Hematopoietic multipotent progenitor cell treated with erythropoietin and hydrocortisone succinate and interleukin-3 and kit ligand, for 6 days (in vitro differentiated cells): Measurements from ENCODE around the gene UCN3.
"Not testable (repeated sequence)": the region's sequence is repeated elsewhere in the genome, so short reads cannot be mapped to it uniquely, and the experiment has no call there.

Source experiments
- DNase-seq: peaks from one replicate; pipeline ENCODE4 v3.0.0-alpha.2; 2015

Gene UCN3

GRCh38 chr10:5369362-5370158 is 4.8 kb downstream of the UCN3 start:
- DNase-seq: no peak

- no peak for DNase-seq
These were observed 6.0 kb downstream of the UCN3 start for GRCh38 chr10:5370493-5371352.

GRCh38 chr10:5373307-5373706 is 8.5 kb downstream of the UCN3 start:
- no peak for DNase-seq

- DNase-seq: no peak
These were observed 9.3 kb downstream of the UCN3 start for GRCh38 chr10:5373891-5374611.

GRCh38 chr10:5376450-5376849 is 11.7 kb downstream of the UCN3 start:
- DNase-seq: no peak

- not testable (repeated sequence) for DNase-seq
These were observed 14.4 kb downstream of the UCN3 start for GRCh38 chr10:5379202-5379601.

- not testable (repeated sequence) for DNase-seq
These were observed 15.6 kb downstream of the UCN3 start for GRCh38 chr10:5380395-5380794.

- DNase-seq: no peak
These were observed 16.4 kb downstream of the UCN3 start for GRCh38 chr10:5381187-5381586.

- DNase-seq: no peak
These were observed 20.5 kb downstream of the UCN3 start for GRCh38 chr10:5385224-5385623.

GRCh38 chr10:5387169-5387568 is 22.4 kb downstream of the UCN3 start:
- no peak for DNase-seq

GRCh38 chr10:5390607-5391205 is 25.9 kb downstream of the UCN3 start:
- DNase-seq: no peak

- no peak for DNase-seq
These were observed 27.0 kb downstream of the UCN3 start for GRCh38 chr10:5391790-5392189.

- no peak for DNase-seq
These were observed 28.8 kb downstream of the UCN3 start for GRCh38 chr10:5393529-5393928.

GRCh38 chr10:5395168-5395567 is 30.4 kb downstream of the UCN3 start:
- DNase-seq: no peak

- no peak for DNase-seq
These were observed 32.0 kb downstream of the UCN3 start for GRCh38 chr10:5396556-5397300.

- DNase-seq: no peak
These were observed 34.6 kb downstream of the UCN3 start for GRCh38 chr10:5399332-5399731.

GRCh38 chr10:5400468-5401240 is 35.9 kb downstream of the UCN3 start:
- DNase-seq: no peak

- no peak for DNase-seq
These were observed 38.0 kb downstream of the UCN3 start for GRCh38 chr10:5402798-5403197.

- no peak for DNase-seq
These were observed 39.7 kb downstream of the UCN3 start, which contains the start of gene TUBAL3 for GRCh38 chr10:5404208-5405041. Gene TUBAL3, minus strand, starts transcription at chr10:5404828. Its CDS starts 36 bp downstream, at chr10:5404792.

GRCh38 chr10:5406918-5407317 is 42.2 kb downstream of the UCN3 start:
- DNase-seq: no peak
